HG03045 (cell line): ENCODE results near the gene FCRL1.

ENCODE experiments used
- ATAC-seq: cut with Tn5 transposase; IDR thresholded peaks from one replicate; pipeline ENCODE4 v1.9.1; 2021; ENCODE audit warnings: mild to moderate bottlenecking, moderate library complexity; ENCODE audit not compliant: unreplicated experiment

FCRL1 gene

GRCh38 chr1:157819896-157820295, at the start of gene FCRL1:
Gene FCRL1 (minus strand): TSS chr1:157820120. CDS start chr1:157820037, 83 bp downstream.
- no peak for ATAC-seq

GRCh38 chr1:157868654-157869053, 48.7 kb upstream of the FCRL1 start:
- no peak for ATAC-seq

- no peak for ATAC-seq
Observed at GRCh38 chr1:157862114-157863070, 42.5 kb upstream of the FCRL1 start.

GRCh38 chr1:157856538-157856937, 36.6 kb upstream of the FCRL1 start:
- ATAC-seq: no peak

- ATAC-seq: no peak
Observed at GRCh38 chr1:157852476-157852875, 32.6 kb upstream of the FCRL1 start.

- peak; percentile 81 for ATAC-seq
Observed at GRCh38 chr1:157849229-157849875, 29.4 kb upstream of the FCRL1 start.

- ATAC-seq: no peak
Observed at GRCh38 chr1:157844089-157844830, 24.3 kb upstream of the FCRL1 start.

- ATAC-seq: no peak
Observed at GRCh38 chr1:157842939-157843338, 23.0 kb upstream of the FCRL1 start.

- ATAC-seq: no peak
Observed at GRCh38 chr1:157841708-157842107, 21.8 kb upstream of the FCRL1 start, which contains the start of gene CD5L. Gene CD5L (minus strand): TSS chr1:157841808. CDS start chr1:157841701, 107 bp downstream.

GRCh38 chr1:157838966-157839365, 19.0 kb upstream of the FCRL1 start:
- no peak for ATAC-seq

- ATAC-seq: no peak
Observed at GRCh38 chr1:157834430-157834829, 14.5 kb upstream of the FCRL1 start.

- no peak for ATAC-seq
Observed at GRCh38 chr1:157833145-157833544, 13.2 kb upstream of the FCRL1 start.

- ATAC-seq: no peak
Observed at GRCh38 chr1:157831968-157832626, 12.2 kb upstream of the FCRL1 start.

GRCh38 chr1:157830887-157831286, 11.0 kb upstream of the FCRL1 start:
- no peak for ATAC-seq

- ATAC-seq: no peak
Observed at GRCh38 chr1:157829711-157830110, 9.8 kb upstream of the FCRL1 start.

- no peak for ATAC-seq
Observed at GRCh38 chr1:157829210-157829609, 9.3 kb upstream of the FCRL1 start.

GRCh38 chr1:157820299-157820698, 379 bp upstream of the FCRL1 start:
- ATAC-seq: no peak

GRCh38 chr1:157819215-157819614, 705 bp downstream of the FCRL1 start:
- no peak for ATAC-seq

- no peak for ATAC-seq
Observed at GRCh38 chr1:157813269-157813668, 6.7 kb downstream of the FCRL1 start.

- peak; percentile 91 for ATAC-seq
Observed at GRCh38 chr1:157806431-157807149, 13.3 kb downstream of the FCRL1 start.
